Measurements from ENCODE around the gene EVX2.
A peak's percentile ranks its signal among the peaks of the same experiment; 100 is the strongest.

The EVX2 gene

DNA sequence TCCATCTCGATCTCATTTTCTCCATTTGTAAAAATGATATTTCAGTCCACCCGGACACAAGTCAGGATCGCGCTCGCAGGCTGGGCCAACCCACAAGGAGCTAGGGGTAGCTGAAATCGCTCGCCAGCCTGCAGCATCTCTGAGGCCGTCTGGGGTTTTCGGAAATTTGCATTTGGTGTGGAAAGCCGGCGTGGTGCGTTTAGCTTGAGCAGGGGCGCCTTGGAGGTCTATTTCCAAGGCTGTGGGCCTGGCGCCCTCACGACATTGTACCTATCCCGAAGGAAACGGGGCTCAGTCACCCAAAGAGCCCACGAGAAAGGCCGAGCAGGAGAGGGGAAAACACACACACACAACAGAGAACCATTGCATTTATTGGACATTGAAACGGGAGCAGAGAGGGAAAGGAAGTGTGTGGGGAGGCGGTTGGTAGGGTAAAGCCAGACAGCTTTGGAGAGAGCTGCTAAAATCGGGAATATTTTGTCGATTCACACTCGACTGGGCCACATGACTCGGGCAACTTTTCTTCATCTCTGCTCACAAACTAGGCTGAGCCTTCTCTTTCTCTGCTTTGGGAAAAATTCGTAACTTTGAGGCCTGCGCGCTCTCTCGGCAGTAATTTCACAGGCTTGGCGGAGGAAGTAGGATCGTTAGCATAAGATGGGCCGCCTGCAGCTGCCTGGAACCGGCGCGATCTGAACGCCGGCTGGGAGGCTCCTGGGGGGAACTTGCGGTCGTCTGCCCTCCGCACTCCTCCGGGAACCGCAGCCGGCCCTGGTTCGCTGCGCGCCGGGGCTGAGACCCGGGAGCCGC, 44.6 kb upstream of the EVX2 start (continued):
- TF ChIP-seq ZBTB17 (tag by site-specific recombination; IDR thresholded peaks at IDR 0.05): peak; percentile 31; the same call in 1 of the 2 replicates
- TF ChIP-seq HOXD13 (CRISPR knock-in tag; IDR thresholded peaks at IDR 0.05; ENCODE audit: borderline replicate concordance): no peak

DNA sequence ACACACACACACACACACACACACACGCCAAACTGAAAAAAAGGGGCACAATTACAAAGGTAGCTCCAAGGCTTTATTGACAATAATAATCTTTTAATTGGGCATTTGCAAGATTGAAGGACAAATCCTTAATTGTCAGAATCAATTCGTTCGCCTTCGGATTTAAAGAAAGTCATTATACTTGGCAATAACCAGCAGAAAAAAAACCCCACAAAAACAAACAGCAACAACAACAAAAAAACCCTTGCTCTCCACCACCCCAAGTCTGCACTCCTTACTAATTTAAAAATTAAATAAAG, 44.0 kb upstream of the EVX2 start:
- Histone ChIP-seq H3K9me3 (ENCODE audit: control insufficient read depth, insufficient read depth, low read depth, low read length) (no peaks in the 10 kb centered on the region), H3K4me1 (ENCODE audit: control insufficient read depth, insufficient read depth, low read length) (peaks cover 5% of the 10 kb centered on the region; the same call in 1 of the 2 replicates), H3K36me3 (ENCODE audit: control insufficient read depth in 2 of 2, insufficient read depth in 1 of 2, low read length in 2 of 2) (peaks cover 0 to 24% of the 10 kb centered on the region in 2 experiments; a peak in 1 of 3 replicates), H3K4me3 (ENCODE audit: low read depth, low read length) (no peak overlapping the region), H3K27ac (ENCODE audit: extremely low read depth, low read depth, low read length) (no peak overlapping the region)
- TF ChIP-seq ZSCAN4 (tag by site-specific recombination; IDR thresholded peaks at IDR 0.05): peak; percentile 62; the same call in 1 of the 2 replicates
- TF ChIP-seq, protein P1, sequence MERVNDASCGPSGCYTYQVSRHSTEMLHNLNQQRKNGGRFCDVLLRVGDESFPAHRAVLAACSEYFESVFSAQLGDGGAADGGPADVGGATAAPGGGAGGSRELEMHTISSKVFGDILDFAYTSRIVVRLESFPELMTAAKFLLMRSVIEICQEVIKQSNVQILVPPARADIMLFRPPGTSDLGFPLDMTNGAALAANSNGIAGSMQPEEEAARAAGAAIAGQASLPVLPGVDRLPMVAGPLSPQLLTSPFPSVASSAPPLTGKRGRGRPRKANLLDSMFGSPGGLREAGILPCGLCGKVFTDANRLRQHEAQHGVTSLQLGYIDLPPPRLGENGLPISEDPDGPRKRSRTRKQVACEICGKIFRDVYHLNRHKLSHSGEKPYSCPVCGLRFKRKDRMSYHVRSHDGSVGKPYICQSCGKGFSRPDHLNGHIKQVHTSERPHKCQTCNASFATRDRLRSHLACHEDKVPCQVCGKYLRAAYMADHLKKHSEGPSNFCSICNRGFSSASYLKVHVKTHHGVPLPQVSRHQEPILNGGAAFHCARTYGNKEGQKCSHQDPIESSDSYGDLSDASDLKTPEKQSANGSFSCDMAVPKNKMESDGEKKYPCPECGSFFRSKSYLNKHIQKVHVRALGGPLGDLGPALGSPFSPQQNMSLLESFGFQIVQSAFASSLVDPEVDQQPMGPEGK (tag by site-specific recombination; IDR thresholded peaks at IDR 0.05): no peak
- POLR2A ChIA-PET: no interaction called here
- CTCF ChIA-PET: interaction anchor here (0.5 to 3.5 kb wide), 34 partner anchors 9 to 1596 kb away, joined by 3 to 51 read pairs (median 5); partner anchors contain the start of gene HOXD11

DNA sequence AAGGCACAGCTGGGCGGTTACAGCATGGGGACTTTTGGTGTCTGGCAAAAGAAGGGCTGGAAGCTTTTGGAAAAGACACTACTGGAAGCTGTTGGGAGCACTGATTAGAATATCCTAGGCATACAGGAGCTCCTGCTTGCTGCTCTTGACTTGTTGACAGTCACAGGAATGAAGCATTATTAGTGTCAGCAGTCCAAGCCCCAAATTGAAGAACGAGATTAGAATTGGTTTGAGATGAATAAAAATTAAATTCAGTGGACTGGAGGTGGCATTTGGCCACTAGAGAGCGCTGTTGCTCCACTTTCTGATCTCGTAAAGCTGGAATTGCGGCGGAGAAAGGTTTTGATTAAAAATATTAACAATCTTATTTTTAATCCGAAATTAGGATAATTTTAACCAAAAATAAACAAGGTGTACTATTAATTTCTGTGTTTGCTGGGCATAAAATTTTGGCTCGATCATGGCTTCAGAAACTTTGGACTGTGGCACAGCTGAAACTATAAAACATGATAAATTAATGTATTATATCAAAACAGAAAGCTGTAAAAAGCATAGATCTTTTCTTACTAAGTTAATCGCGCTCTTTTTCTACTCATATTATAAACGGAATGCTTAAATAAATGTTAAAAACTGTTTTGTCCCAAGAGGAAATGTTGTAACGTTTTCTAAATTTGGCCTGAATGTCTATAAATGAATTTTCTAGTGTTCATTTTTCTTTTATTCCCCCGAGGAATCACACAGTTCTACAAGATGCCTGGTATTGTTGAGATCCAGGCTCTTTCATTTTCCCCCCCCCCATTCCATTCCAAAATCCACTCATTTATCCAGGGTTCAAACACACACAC, 43.4 kb upstream of the EVX2 start:
- peaks cover 5% of the 10 kb centered on the region; the same call in 1 of the 2 replicates for H3K4me1 ChIP-seq (ENCODE audit: control insufficient read depth, insufficient read depth, low read length)
- H3K4me3 ChIP-seq (ENCODE audit: low read depth, low read length): no peak overlapping the region
- ChIA-PET CTCF (interaction anchor here (0.5 to 3.5 kb wide), 62 partner anchors 10 to 1643 kb away, joined by 3 to 51 read pairs (median 4); partner anchors contain the start of genes HOXD10 and HOXD11), POLR2A (interaction anchor here (0.6 to 2.1 kb wide), 2 partner anchors 22 to 949 kb away, joined by 3 to 11 read pairs; no protein-coding TSS in a partner anchor)
- H3K36me3 ChIP-seq (ENCODE audit: control insufficient read depth in 2 of 2, insufficient read depth in 1 of 2, low read length in 2 of 2): peaks cover 0 to 30% of the 10 kb centered on the region in 2 experiments; a peak in 1 of 3 replicates
- no peaks in the 10 kb centered on the region for H3K9me3 ChIP-seq (ENCODE audit: control insufficient read depth, insufficient read depth, low read depth, low read length)
- H3K27ac ChIP-seq (ENCODE audit: extremely low read depth, low read depth, low read length): no peak overlapping the region
- TF ChIP-seq ZBTB8A (tag by site-specific recombination; IDR thresholded peaks at IDR 0.05): peak; percentile 14; the same call in 1 of the 2 replicates
- TF ChIP-seq YY1 (tag by site-specific recombination; IDR thresholded peaks at IDR 0.05): no peak
- TF ChIP-seq, protein P2, sequence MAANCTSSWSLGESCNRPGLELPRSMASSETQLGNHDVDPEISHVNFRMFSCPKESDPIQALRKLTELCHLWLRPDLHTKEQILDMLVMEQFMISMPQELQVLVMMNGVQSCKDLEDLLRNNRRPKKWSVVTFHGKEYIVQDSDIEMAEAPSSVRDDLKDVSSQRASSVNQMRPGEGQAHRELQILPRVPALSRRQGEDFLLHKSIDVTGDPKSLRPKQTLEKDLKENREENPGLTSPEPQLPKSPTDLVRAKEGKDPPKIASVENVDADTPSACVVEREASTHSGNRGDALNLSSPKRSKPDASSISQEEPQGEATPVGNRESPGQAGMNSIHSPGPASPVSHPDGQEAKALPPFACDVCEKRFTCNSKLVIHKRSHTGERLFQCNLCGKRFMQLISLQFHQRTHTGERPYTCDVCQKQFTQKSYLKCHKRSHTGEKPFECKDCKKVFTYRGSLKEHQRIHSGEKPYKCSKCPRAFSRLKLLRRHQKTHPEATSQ (tag by site-specific recombination; IDR thresholded peaks at IDR 0.05): no peak
- no peak for TF ChIP-seq ZNF302 (tag by site-specific recombination; IDR thresholded peaks at IDR 0.05; ENCODE audit: low read depth)
- TF ChIP-seq ZSCAN23 (tag by site-specific recombination; IDR thresholded peaks at IDR 0.05): no peak
- no peak for TF ChIP-seq ZNF416 (tag by site-specific recombination; IDR thresholded peaks at IDR 0.05)
- TF ChIP-seq, protein P3, sequence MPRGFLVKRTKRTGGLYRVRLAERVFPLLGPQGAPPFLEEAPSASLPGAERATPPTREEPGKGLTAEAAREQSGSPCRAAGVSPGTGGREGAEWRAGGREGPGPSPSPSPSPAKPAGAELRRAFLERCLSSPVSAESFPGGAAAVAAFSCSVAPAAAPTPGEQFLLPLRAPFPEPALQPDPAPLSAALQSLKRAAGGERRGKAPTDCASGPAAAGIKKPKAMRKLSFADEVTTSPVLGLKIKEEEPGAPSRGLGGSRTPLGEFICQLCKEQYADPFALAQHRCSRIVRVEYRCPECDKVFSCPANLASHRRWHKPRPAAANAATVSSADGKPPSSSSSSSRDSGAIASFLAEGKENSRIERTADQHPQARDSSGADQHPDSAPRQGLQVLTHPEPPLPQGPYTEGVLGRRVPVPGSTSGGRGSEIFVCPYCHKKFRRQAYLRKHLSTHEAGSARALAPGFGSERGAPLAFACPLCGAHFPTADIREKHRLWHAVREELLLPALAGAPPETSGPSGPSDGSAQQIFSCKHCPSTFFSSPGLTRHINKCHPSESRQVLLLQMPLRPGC (tag by site-specific recombination; IDR thresholded peaks at IDR 0.05): no peak
- TF ChIP-seq ZNF843 (tag by site-specific recombination; IDR thresholded peaks at IDR 0.05): no peak
- TF ChIP-seq ZNF433 (tag by site-specific recombination; IDR thresholded peaks at IDR 0.05; ENCODE audit: low read depth): no peak
- TF ChIP-seq, protein P4, sequence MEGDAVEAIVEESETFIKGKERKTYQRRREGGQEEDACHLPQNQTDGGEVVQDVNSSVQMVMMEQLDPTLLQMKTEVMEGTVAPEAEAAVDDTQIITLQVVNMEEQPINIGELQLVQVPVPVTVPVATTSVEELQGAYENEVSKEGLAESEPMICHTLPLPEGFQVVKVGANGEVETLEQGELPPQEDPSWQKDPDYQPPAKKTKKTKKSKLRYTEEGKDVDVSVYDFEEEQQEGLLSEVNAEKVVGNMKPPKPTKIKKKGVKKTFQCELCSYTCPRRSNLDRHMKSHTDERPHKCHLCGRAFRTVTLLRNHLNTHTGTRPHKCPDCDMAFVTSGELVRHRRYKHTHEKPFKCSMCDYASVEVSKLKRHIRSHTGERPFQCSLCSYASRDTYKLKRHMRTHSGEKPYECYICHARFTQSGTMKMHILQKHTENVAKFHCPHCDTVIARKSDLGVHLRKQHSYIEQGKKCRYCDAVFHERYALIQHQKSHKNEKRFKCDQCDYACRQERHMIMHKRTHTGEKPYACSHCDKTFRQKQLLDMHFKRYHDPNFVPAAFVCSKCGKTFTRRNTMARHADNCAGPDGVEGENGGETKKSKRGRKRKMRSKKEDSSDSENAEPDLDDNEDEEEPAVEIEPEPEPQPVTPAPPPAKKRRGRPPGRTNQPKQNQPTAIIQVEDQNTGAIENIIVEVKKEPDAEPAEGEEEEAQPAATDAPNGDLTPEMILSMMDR (tag by site-specific recombination; IDR thresholded peaks at IDR 0.05): peak; percentile 63
- no peak for TF ChIP-seq WT1 (tag by site-specific recombination; IDR thresholded peaks at IDR 0.05)
- TF ChIP-seq, protein P5, sequence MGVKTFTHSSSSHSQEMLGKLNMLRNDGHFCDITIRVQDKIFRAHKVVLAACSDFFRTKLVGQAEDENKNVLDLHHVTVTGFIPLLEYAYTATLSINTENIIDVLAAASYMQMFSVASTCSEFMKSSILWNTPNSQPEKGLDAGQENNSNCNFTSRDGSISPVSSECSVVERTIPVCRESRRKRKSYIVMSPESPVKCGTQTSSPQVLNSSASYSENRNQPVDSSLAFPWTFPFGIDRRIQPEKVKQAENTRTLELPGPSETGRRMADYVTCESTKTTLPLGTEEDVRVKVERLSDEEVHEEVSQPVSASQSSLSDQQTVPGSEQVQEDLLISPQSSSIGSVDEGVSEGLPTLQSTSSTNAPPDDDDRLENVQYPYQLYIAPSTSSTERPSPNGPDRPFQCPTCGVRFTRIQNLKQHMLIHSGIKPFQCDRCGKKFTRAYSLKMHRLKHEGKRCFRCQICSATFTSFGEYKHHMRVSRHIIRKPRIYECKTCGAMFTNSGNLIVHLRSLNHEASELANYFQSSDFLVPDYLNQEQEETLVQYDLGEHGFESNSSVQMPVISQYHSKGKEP (tag by site-specific recombination; IDR thresholded peaks at IDR 0.05): peak; percentile 79
- TF ChIP-seq ZNF596 (tag by site-specific recombination; IDR thresholded peaks at IDR 0.05): no peak
- TF ChIP-seq, protein P6, sequence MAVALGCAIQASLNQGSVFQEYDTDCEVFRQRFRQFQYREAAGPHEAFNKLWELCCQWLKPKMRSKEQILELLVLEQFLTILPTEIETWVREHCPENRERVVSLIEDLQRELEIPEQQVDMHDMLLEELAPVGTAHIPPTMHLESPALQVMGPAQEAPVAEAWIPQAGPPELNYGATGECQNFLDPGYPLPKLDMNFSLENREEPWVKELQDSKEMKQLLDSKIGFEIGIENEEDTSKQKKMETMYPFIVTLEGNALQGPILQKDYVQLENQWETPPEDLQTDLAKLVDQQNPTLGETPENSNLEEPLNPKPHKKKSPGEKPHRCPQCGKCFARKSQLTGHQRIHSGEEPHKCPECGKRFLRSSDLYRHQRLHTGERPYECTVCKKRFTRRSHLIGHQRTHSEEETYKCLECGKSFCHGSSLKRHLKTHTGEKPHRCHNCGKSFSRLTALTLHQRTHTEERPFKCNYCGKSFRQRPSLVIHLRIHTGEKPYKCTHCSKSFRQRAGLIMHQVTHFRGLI (tag by site-specific recombination; IDR thresholded peaks at IDR 0.05): no peak
